HEK293 (cell line): ENCODE results near the gene C2orf76.

Experiments used
- TCF7L2 ChIP-seq: IDR thresholded peaks from 2 replicates; pipeline ENCODE4 v1.6.1; 2011; ENCODE audit warnings: low read depth, mild to moderate bottlenecking, inconsistent platforms, low read length, moderate library complexity, borderline replicate concordance
- ZBTB17 ChIP-seq: fragments of 450-650 bp; formaldehyde crosslinking; IDR thresholded peaks from 2 replicates; pipeline ENCODE4 v1.5.1; 2016; ENCODE audit warnings: missing biosample characterization, missing genetic modification characterization
- ZNF555 ChIP-seq: fragments of 450-650 bp; formaldehyde crosslinking; conservative IDR thresholded peaks from 2 replicates; pipeline ENCODE4 v1.5.1; 2017; ENCODE audit warnings: missing biosample characterization, mild to moderate bottlenecking, missing genetic modification characterization, inconsistent platforms
- ZNF777 ChIP-seq: fragments of 450-650 bp; formaldehyde crosslinking; IDR thresholded peaks from 2 replicates; pipeline ENCODE4 v1.5.1; 2017; ENCODE audit warnings: missing biosample characterization, missing genetic modification characterization, borderline replicate concordance
- TF ChIP-seq, protein P1 (sequence below): fragments of 450-650 bp; formaldehyde crosslinking; IDR thresholded peaks from 2 replicates; pipeline ENCODE4 v1.5.0; 2017; ENCODE audit warnings: missing biosample characterization, missing genetic modification characterization, borderline replicate concordance
- TF ChIP-seq, protein P2 (sequence below): fragments of 450-650 bp; formaldehyde crosslinking; IDR thresholded peaks from 2 replicates; pipeline ENCODE4 v1.5.1; 2016; ENCODE audit warnings: missing biosample characterization, missing genetic modification characterization
- TF ChIP-seq, protein P3 (sequence below): fragments of 450-650 bp; formaldehyde crosslinking; IDR thresholded peaks from 2 replicates; pipeline ENCODE4 v1.5.1; 2016; ENCODE audit warnings: missing biosample characterization, missing genetic modification characterization

DNA sequence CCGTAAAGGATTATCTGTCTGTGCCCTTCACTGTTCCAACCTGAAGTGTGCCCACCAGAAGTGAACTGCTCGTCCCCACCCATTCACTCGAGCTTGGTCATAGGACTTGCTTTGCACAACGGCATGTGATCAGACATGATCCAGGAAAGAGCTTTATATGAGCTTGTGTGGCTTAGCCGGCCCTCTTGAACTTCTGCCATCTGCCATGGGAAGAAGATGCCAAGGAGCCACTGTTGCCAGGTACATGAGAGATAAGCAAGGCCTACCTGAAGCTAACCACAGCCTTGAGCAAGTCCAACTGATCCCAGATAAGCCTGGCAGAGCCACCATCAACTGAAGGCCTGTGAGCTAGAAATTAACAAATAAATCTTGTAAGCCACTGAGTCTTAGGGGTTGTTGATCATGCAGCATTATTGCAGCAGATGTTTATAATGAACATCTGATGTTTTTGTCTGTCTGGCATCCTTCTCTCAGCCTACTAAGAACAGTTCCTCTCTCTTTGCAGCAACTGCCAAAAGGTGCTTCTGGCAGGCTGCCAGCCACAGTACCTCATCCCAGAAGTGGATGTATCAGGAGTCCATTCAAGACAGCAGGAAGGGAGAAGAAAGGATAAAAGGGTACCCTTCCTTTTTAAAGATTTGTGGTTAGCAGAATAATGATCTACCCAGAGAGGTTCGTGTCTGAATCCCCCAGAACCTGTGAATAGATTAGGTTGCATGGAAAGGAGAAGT, 16.9 kb upstream of the C2orf76 start:
- TF ChIP-seq, protein P1, sequence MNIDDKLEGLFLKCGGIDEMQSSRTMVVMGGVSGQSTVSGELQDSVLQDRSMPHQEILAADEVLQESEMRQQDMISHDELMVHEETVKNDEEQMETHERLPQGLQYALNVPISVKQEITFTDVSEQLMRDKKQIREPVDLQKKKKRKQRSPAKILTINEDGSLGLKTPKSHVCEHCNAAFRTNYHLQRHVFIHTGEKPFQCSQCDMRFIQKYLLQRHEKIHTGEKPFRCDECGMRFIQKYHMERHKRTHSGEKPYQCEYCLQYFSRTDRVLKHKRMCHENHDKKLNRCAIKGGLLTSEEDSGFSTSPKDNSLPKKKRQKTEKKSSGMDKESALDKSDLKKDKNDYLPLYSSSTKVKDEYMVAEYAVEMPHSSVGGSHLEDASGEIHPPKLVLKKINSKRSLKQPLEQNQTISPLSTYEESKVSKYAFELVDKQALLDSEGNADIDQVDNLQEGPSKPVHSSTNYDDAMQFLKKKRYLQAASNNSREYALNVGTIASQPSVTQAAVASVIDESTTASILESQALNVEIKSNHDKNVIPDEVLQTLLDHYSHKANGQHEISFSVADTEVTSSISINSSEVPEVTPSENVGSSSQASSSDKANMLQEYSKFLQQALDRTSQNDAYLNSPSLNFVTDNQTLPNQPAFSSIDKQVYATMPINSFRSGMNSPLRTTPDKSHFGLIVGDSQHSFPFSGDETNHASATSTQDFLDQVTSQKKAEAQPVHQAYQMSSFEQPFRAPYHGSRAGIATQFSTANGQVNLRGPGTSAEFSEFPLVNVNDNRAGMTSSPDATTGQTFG: no peak
- TF ChIP-seq TCF7L2 (no peak), ZNF555 (tag by site-specific recombination) (no peak), ZNF777 (no peak), ZBTB17 (no peak)
- TF ChIP-seq, protein P2, sequence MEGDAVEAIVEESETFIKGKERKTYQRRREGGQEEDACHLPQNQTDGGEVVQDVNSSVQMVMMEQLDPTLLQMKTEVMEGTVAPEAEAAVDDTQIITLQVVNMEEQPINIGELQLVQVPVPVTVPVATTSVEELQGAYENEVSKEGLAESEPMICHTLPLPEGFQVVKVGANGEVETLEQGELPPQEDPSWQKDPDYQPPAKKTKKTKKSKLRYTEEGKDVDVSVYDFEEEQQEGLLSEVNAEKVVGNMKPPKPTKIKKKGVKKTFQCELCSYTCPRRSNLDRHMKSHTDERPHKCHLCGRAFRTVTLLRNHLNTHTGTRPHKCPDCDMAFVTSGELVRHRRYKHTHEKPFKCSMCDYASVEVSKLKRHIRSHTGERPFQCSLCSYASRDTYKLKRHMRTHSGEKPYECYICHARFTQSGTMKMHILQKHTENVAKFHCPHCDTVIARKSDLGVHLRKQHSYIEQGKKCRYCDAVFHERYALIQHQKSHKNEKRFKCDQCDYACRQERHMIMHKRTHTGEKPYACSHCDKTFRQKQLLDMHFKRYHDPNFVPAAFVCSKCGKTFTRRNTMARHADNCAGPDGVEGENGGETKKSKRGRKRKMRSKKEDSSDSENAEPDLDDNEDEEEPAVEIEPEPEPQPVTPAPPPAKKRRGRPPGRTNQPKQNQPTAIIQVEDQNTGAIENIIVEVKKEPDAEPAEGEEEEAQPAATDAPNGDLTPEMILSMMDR: no peak
- TF ChIP-seq, protein P3, sequence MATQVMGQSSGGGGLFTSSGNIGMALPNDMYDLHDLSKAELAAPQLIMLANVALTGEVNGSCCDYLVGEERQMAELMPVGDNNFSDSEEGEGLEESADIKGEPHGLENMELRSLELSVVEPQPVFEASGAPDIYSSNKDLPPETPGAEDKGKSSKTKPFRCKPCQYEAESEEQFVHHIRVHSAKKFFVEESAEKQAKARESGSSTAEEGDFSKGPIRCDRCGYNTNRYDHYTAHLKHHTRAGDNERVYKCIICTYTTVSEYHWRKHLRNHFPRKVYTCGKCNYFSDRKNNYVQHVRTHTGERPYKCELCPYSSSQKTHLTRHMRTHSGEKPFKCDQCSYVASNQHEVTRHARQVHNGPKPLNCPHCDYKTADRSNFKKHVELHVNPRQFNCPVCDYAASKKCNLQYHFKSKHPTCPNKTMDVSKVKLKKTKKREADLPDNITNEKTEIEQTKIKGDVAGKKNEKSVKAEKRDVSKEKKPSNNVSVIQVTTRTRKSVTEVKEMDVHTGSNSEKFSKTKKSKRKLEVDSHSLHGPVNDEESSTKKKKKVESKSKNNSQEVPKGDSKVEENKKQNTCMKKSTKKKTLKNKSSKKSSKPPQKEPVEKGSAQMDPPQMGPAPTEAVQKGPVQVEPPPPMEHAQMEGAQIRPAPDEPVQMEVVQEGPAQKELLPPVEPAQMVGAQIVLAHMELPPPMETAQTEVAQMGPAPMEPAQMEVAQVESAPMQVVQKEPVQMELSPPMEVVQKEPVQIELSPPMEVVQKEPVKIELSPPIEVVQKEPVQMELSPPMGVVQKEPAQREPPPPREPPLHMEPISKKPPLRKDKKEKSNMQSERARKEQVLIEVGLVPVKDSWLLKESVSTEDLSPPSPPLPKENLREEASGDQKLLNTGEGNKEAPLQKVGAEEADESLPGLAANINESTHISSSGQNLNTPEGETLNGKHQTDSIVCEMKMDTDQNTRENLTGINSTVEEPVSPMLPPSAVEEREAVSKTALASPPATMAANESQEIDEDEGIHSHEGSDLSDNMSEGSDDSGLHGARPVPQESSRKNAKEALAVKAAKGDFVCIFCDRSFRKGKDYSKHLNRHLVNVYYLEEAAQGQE (tag by site-specific recombination): no peak
